ENCODE measurements around the gene DNAJC1.

DNAJC1 gene

GRCh38 chr10:21797533-21797932 lies 206.0 kb downstream of the DNAJC1 start:
- Histone ChIP-seq H3K9me3 (ENCODE audit: insufficient read depth, low read length) (no peaks in the 10 kb centered on the region), H3K27ac (ENCODE audit: low read depth, low read length) (no peak overlapping the region), H4K20me1 (ENCODE audit: low read depth, low read length) (no peaks in the 10 kb centered on the region), H3K36me3 (ENCODE audit: low read length) (no peaks in the 10 kb centered on the region), H2AFZ (ENCODE audit: low read depth, low read length, severe bottlenecking) (no peak overlapping the region), H3K4me2 (ENCODE audit: low read depth, low read length, poor library complexity, severe bottlenecking) (no peak overlapping the region), H3K9me2 (replicated peaks; ENCODE audit: insufficient read depth, low read length) (no peaks in the 10 kb centered on the region), H3K4me3 (ENCODE audit: insufficient read depth, low read length, poor library complexity, severe bottlenecking) (no peak overlapping the region), H3K9ac (ENCODE audit: low read length) (no peak overlapping the region), H3F3A (ENCODE audit: insufficient read depth) (no peaks in the 10 kb centered on the region), H3K79me2 (ENCODE audit: insufficient read depth, low read length) (no peaks in the 10 kb centered on the region), H3K27me3 (ENCODE audit: low read length) (no peaks in the 10 kb centered on the region)
- TF ChIP-seq CTCF (IDR thresholded peaks at IDR 0.05; ENCODE audit: insufficient read depth, low read length, poor library complexity, severe bottlenecking) (no peak), EZH2phosphoT487 (conservative IDR thresholded peaks at IDR 0.05; ENCODE audit: low read length) (no peak)

GRCh38 chr10:21791276-21791675 lies 212.3 kb downstream of the DNAJC1 start:
- H3K4me3 ChIP-seq (ENCODE audit: insufficient read depth, low read length, poor library complexity, severe bottlenecking) = no peak overlapping the region
- no peaks in the 10 kb centered on the region for H3K79me2 ChIP-seq (ENCODE audit: insufficient read depth, low read length)
- no peaks in the 10 kb centered on the region for H3K9me2 ChIP-seq (replicated peaks; ENCODE audit: insufficient read depth, low read length)
- H3K4me2 ChIP-seq (ENCODE audit: low read depth, low read length, poor library complexity, severe bottlenecking) = no peak overlapping the region
- H3K27me3 ChIP-seq (ENCODE audit: low read length) = no peaks in the 10 kb centered on the region
- no peak overlapping the region for H2AFZ ChIP-seq (ENCODE audit: low read depth, low read length, severe bottlenecking)
- H3K9me3 ChIP-seq (ENCODE audit: insufficient read depth, low read length) = no peaks in the 10 kb centered on the region
- H3F3A ChIP-seq (ENCODE audit: insufficient read depth) = no peaks in the 10 kb centered on the region
- no peak overlapping the region for H3K27ac ChIP-seq (ENCODE audit: low read depth, low read length)
- no peaks in the 10 kb centered on the region for H4K20me1 ChIP-seq (ENCODE audit: low read depth, low read length)
- H3K36me3 ChIP-seq (ENCODE audit: low read length) = no peaks in the 10 kb centered on the region
- TF ChIP-seq EZH2phosphoT487 (conservative IDR thresholded peaks at IDR 0.05; ENCODE audit: low read length) (no peak), CTCF (IDR thresholded peaks at IDR 0.05; ENCODE audit: insufficient read depth, low read length, poor library complexity, severe bottlenecking) (no peak)
- H3K9ac ChIP-seq (ENCODE audit: low read length) = no peak overlapping the region

GRCh38 chr10:21776883-21777282 lies 226.6 kb downstream of the DNAJC1 start:
- Histone ChIP-seq H2AFZ (ENCODE audit: low read depth, low read length, severe bottlenecking) (no peak overlapping the region), H4K20me1 (ENCODE audit: low read depth, low read length) (no peaks in the 10 kb centered on the region), H3K9ac (ENCODE audit: low read length) (no peak overlapping the region), H3K79me2 (ENCODE audit: insufficient read depth, low read length) (no peaks in the 10 kb centered on the region), H3K9me3 (ENCODE audit: insufficient read depth, low read length) (no peaks in the 10 kb centered on the region), H3K27ac (ENCODE audit: low read depth, low read length) (no peak overlapping the region), H3K4me2 (ENCODE audit: low read depth, low read length, poor library complexity, severe bottlenecking) (no peak overlapping the region), H3K36me3 (ENCODE audit: low read length) (no peaks in the 10 kb centered on the region), H3K27me3 (ENCODE audit: low read length) (no peaks in the 10 kb centered on the region), H3F3A (ENCODE audit: insufficient read depth) (no peaks in the 10 kb centered on the region), H3K9me2 (replicated peaks; ENCODE audit: insufficient read depth, low read length) (no peaks in the 10 kb centered on the region), H3K4me3 (ENCODE audit: insufficient read depth, low read length, poor library complexity, severe bottlenecking) (no peak overlapping the region)
- TF ChIP-seq EZH2phosphoT487 (conservative IDR thresholded peaks at IDR 0.05; ENCODE audit: low read length) (no peak), CTCF (IDR thresholded peaks at IDR 0.05; ENCODE audit: insufficient read depth, low read length, poor library complexity, severe bottlenecking) (no peak)
